ENCODE measurements around the gene ITPA.

ITPA gene

DNA sequence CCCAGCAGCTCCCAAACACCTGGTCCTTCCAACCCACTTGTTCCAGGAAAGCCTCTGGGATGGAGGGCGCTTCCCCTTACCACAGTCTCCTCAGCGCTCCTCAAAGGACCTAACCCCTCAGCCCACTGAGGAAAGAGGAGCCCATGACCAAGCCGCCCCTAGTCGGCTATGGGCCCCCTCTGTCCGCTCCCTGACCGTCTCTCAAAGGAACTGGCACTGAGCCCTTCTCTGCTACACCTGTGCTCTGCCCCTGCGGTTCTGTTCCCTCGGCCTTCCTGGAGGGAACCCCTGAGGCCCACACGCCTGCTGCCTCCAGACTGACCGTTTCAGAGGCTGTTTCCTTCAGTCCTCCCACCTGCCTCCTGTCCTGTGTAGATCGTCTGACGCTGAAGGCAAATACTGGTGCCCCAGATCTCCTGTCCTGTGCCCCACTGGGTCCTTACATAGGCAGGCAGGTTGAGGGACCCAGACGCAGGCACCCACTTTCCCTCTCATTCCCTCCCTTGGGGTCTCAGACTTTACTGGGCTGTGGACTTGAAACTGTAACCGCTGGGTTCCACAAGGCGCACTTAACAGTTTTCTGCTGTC lies 31.6 kb downstream of the ITPA start:
- DNase-seq, result no peak

DNA sequence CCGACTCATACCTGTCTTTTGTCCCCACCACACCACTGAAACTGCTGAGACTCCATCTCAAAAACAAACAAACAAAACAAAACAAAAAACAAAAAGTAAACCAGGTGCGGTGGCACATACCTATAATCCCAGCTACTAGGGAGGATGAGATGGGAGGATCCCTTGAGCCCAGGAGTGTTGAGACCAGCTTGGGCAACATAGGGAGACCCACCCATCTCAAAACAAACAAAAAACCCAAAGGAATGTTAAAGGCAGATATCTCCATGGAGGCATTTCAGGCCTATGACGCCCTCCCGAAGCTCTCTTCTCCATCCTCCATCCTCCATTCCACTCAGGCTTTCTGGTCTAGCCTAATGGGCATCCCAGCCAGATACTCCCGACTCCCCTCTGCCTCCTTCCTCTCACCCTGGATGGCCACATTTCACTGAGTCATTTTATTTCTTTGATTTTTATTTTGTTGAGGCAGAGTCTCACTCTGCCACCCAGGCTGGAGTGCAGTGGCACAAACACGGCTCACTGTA lies 32.9 kb downstream of the ITPA start:
- DNase-seq, result no peak

DNA sequence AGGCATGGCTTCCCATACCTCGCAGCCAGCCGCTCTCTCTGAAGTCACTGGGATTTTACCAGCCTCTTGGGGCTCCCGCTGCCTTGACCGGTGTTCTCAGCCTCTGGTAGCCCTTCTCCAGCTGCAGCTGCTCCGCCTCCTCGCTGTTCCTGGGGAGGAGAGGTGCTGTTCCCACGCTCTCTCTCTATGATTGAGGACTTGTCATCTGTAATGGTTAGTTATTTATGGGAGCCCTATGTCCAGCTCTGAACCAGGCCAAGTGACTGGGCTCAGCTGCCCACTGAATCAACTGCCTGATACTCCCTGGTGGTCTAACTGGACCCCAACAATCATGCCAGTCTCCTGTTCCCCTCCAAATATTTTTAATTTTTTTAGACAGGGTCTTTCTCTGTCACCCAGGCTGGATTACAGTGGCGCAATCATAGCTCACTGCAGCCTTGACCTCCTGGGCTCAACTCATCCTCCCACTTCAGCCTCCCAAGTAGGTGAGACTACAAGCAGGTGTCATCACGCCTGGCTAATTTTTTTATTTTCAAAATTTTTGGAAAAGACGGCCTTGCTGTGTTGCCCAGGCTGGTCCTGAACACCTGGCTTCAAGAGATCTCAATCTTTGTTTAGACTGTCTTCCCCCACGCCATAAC lies 34.5 kb downstream of the ITPA start:
- DNase-seq, result no peak

DNA sequence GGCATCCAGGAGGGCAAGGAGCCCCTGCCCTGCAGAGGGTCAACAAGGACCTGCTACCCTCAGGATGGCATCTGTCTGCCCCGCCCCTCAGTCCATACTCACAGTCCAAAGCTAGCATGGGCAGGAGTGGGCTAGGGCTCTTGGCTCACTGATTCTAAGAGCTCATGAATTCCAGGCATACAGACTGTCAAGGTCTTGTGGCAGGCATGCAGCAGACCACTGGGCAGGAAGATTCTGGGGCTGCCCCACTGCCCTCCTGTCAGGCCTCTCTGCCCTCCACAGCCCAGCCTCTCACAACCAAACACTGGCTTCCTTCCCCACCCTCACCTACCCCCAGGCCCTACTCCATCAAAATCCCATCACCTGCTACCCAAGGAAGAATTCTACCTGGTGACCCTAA lies 35.3 kb downstream of the ITPA start:
- no peak for DNase-seq

- DNase-seq, result no peak
These were observed 35.9 kb downstream of the ITPA start for GRCh38 chr20:3245156-3245555.

GRCh38 chr20:3245711-3246110 lies 36.4 kb downstream of the ITPA start:
- no peak for DNase-seq

DNA sequence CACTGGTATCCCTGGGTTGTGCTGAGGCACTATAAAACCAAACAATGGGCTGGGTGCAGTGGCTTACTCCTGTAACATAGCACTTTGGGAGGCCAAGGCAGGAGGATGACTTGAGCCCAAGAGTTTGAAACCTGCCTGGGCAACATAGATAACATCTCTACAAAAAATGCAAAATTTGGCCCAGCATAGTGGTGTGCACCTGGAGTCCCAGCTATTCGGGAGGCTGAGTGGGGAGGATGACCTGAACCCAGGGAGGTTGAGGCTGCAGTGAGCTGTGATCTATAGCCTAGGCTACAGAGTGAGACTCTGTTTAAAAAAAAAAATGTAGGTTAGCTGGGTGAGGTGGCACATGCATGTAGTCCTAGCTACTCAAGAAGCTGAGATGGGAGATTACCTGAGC lies 37.4 kb downstream of the ITPA start:
- no peak for DNase-seq

DNA sequence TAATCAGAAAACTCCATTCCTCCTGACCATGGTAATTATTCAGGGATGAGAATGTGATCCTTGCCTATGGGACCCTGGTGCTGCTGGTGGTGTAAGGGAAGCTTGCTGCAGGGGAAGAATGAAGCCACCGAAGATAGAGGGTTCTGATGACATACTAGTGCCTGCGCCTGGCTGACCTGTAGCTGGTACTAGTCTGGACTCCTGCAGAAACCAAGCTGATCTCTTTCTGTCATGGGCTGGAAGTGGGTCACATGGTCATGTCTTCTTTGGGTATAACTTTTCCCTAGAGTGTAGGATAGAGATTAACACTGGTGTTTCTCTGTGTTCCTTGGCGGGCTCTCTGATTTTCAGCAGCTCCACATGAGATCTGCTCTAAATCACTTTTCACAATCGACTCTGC lies 38.3 kb downstream of the ITPA start:
- DNase-seq, result no peak

GRCh38 chr20:3248167-3248992 lies 39.1 kb downstream of the ITPA start:
- DNase-seq, result peak in 1 of 56 donors; percentile 8

DNA sequence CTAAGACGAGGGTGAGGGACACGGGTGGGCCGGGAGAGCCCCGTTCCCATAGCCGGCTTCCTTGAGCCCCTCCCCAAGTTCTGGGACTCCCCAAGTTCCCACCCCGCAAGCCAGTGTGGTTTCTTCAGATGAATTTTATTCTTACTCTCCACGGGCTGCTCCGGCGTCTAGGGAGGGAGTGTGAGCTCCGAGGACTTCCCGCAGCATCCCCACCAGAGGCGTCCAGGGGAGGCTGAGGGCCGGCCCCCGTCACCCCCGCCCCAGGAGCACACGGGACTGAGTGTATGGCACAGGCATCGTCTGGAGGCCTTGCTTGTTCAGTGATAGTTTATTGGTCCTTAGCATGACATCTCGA lies 39.7 kb downstream of the ITPA start:
- no peak for DNase-seq

DNA sequence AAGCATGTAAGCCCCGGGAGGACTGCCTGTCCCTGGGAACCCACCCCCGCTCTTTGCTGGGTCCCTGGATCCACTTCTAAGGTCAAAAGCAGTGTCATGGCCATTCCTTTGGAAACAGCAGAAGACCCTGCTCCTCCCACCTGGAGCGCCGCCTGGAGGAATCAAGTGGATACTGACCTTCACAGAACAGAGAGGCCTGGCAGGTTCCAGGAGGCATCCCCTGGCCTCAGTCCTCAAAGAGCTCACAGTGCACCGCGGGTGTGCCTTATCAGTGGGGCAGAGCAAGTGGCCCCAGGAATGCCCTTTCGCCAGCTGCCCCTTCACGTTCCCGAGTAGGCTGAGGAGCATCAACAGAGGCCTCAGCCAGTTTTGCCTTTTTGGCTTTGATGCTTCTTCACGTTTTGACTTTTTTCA lies 40.8 kb downstream of the ITPA start:
- no peak for DNase-seq

- DNase-seq, result peak in 29 of 56 donors; percentile 5 to 69 (median 33)
These were observed 42.5 kb downstream of the ITPA start for GRCh38 chr20:3251806-3252205.

- DNase-seq, result no peak
These were observed 46.4 kb downstream of the ITPA start for GRCh38 chr20:3255728-3256127.

DNA sequence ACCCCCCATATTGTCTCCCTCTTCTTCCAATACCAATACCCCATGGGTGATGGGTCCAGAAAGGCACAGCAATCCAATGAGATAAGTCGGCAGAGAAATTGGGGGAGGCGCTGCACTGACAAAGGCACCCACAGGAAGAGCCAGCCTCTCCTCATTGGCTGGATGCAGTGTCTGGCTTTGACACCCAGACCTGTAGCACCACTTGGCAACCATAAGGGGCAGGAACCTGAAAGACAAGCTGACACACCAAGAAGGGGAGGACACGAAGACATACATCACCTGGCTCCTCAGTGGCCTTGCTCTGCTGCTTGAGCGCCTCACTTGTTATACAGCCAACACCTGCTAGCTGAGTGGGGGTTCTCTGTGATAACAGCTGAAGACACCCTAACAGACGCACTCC lies 49.1 kb downstream of the ITPA start:
- DNase-seq, result no peak

DNA sequence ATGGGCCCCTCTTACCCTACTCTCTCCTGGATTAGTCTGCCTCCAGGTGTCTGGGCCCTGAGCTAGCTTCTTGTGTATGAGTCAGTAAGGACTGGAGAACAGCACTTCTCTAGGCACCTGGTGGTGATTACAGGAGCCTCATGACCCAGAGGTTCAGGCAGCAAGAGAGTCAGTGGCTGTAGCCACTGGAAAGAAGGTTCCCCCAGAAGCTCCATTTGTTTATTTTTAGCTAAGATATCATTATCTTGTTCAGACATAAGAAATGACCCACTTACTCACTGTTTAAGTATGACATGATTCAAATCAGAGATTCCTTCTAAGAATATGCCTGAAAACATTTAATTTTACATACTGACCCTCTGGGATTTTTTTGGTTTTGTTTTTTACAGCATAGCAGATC lies 53.3 kb downstream of the ITPA start:
- no peak for DNase-seq

GRCh38 chr20:3270051-3270450 lies 60.8 kb downstream of the ITPA start:
- DNase-seq, result no peak

GRCh38 chr20:3273371-3273770 lies 64.1 kb downstream of the ITPA start:
- DNase-seq, result no peak
